ENCODE results near the gene RANBP9.

Gene RANBP9

DNA sequence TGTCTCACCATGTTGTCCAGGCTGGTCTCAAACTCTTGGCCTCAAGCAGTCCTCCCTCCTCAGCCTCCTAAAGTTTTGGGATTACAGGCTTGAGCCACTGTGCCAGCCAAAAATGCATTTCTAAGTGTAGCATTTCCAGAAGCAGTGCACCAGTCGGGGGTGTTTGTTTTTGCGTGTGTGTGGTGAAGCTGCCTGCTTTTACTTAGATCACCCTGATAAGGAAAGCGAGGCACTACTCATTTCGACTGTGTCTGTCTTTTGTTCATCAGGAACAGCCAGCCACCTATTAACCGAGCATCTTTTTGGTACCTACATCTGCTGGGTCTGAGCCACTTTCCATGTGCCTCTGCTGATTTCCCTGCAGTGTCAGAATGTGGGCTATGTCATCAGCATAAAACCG is 118.5 kb downstream of the RANBP9 start:
- no peak overlapping the region for H3K4me3 ChIP-seq (ENCODE audit: low read depth, low read length)
- no peak for DNase-seq (ENCODE audit: low read depth)
- TF ChIP-seq MAX (IDR thresholded peaks at IDR 0.05; ENCODE audit: low read depth, low read length) (no peak), MYC (IDR thresholded peaks at IDR 0.05; ENCODE audit: low read depth, low read length) (no peak), CTCF (IDR thresholded peaks at IDR 0.05; ENCODE audit: low read depth, low read length) (no peak), POLR2A (IDR thresholded peaks at IDR 0.05; ENCODE audit: extremely low read depth, insufficient read length) (no peak)

- no peak overlapping the region for H3K4me3 ChIP-seq (ENCODE audit: low read depth, low read length)
- DNase-seq (ENCODE audit: low read depth), result no peak
- no peak for TF ChIP-seq CTCF (IDR thresholded peaks at IDR 0.05; ENCODE audit: low read depth, low read length)
- TF ChIP-seq POLR2A (IDR thresholded peaks at IDR 0.05; ENCODE audit: extremely low read depth, insufficient read length), result no peak
- TF ChIP-seq MAX (IDR thresholded peaks at IDR 0.05; ENCODE audit: low read depth, low read length), result no peak
- TF ChIP-seq MYC (IDR thresholded peaks at IDR 0.05; ENCODE audit: low read depth, low read length), result no peak
These were observed 120.3 kb downstream of the RANBP9 start for GRCh38 chr6:13591205-13591921.

GRCh38 chr6:13590574-13591153 is 121.0 kb downstream of the RANBP9 start:
- no peak overlapping the region for H3K4me3 ChIP-seq (ENCODE audit: low read depth, low read length)
- TF ChIP-seq POLR2A (IDR thresholded peaks at IDR 0.05; ENCODE audit: extremely low read depth, insufficient read length), result no peak
- TF ChIP-seq MAX (IDR thresholded peaks at IDR 0.05; ENCODE audit: low read depth, low read length), result no peak
- TF ChIP-seq CTCF (IDR thresholded peaks at IDR 0.05; ENCODE audit: low read depth, low read length), result no peak
- TF ChIP-seq MYC (IDR thresholded peaks at IDR 0.05; ENCODE audit: low read depth, low read length), result no peak
- no peak for DNase-seq (ENCODE audit: low read depth)

DNA sequence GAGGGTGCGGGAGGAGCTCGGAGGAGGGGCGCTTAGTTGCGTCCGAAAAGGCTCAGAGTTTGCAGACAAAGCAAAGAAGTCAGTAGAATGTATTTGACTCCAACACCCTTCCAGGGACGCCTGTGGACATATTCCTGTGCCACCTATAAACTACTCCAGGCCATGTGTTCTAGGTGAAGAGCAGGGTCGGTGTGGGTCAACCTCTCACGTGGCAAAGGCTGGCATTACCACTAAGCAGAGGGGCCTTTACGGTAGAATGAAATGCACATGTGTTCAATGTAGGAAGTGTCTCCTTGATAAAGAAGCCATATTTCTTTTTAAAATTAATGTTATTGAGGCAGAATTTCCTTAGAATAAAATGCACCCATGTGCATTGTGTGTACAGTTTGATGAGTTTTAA is 121.8 kb downstream of the RANBP9 start:
- no peak overlapping the region for H3K4me3 ChIP-seq (ENCODE audit: low read depth, low read length)
- TF ChIP-seq MYC (IDR thresholded peaks at IDR 0.05; ENCODE audit: low read depth, low read length) (no peak), MAX (IDR thresholded peaks at IDR 0.05; ENCODE audit: low read depth, low read length) (no peak), CTCF (IDR thresholded peaks at IDR 0.05; ENCODE audit: low read depth, low read length) (no peak), POLR2A (IDR thresholded peaks at IDR 0.05; ENCODE audit: extremely low read depth, insufficient read length) (no peak)
- DNase-seq (ENCODE audit: low read depth), result no peak

GRCh38 chr6:13586603-13587542 is 124.8 kb downstream of the RANBP9 start:
- DNase-seq (ENCODE audit: low read depth), result no peak
- no peak for TF ChIP-seq CTCF (IDR thresholded peaks at IDR 0.05; ENCODE audit: low read depth, low read length)
- TF ChIP-seq MYC (IDR thresholded peaks at IDR 0.05; ENCODE audit: low read depth, low read length), result no peak
- TF ChIP-seq POLR2A (IDR thresholded peaks at IDR 0.05; ENCODE audit: extremely low read depth, insufficient read length), result no peak
- TF ChIP-seq MAX (IDR thresholded peaks at IDR 0.05; ENCODE audit: low read depth, low read length), result no peak
- no peak overlapping the region for H3K4me3 ChIP-seq (ENCODE audit: low read depth, low read length)
